ENCODE measurements around the gene FAM107A.

The FAM107A gene

GRCh38 chr3:58519668-58520402 lies 57.4 kb downstream of the FAM107A start:
- peaks cover 5% of the 10 kb centered on the region for H3K27me3 Mint-ChIP-seq (ENCODE audit: low read depth)
- no peak for TF ChIP-seq CTCF (IDR thresholded peaks at IDR 0.05; ENCODE audit: unreplicated experiment in 3 of 3)
- H3K4me1 Mint-ChIP-seq = peaks cover 20% of the 10 kb centered on the region
- no peak overlapping the region for H3K4me3 Mint-ChIP-seq
- peaks cover 19% of the 10 kb centered on the region for H3K36me3 Mint-ChIP-seq (ENCODE audit: low read depth)
- H3K27ac Mint-ChIP-seq = peak overlapping the region in 2 of 3 experiments; percentile 48 to 63
- H3K9me3 Mint-ChIP-seq = no peaks in the 10 kb centered on the region

DNA sequence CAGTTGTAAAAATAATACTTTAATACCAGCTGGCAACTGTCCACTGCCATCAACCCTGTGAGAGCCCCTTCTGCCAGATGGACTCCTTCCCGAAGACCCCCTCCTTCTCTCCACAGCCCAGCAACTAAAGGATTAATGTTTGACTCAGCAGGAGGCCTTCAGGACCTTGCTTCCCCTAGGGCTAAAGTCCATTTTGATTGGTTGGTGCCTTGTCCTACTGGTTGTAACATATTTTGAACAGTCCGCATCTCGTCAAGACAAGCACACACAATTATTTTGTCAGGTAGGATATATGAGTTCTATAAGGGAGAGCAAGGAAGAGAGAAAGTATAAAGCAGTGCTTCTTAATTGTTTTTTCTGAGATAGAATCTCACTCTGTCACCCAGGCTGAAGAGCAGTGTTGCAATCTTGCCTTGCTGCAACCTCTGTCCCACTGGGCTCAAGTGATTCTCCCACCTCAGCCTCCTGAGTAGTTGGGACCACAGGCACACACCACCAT lies 58.9 kb downstream of the FAM107A start:
- TF ChIP-seq CTCF (IDR thresholded peaks at IDR 0.05; ENCODE audit: unreplicated experiment in 3 of 3) = no peak
- peaks cover 20% of the 10 kb centered on the region for H3K4me1 Mint-ChIP-seq
- peaks cover 19% of the 10 kb centered on the region for H3K36me3 Mint-ChIP-seq (ENCODE audit: low read depth)
- peak overlapping the region; percentile 71 to 92 (median 85) for H3K27ac Mint-ChIP-seq
- H3K9me3 Mint-ChIP-seq = no peaks in the 10 kb centered on the region
- peak overlapping the region in 2 of 3 experiments; percentile 19 to 24 for H3K4me3 Mint-ChIP-seq
- H3K27me3 Mint-ChIP-seq (ENCODE audit: low read depth) = peaks cover 5% of the 10 kb centered on the region

- H3K27ac Mint-ChIP-seq = no peak overlapping the region
- TF ChIP-seq CTCF (IDR thresholded peaks at IDR 0.05; ENCODE audit: unreplicated experiment in 3 of 3) = no peak
- no peaks in the 10 kb centered on the region for H3K9me3 Mint-ChIP-seq
- H3K36me3 Mint-ChIP-seq (ENCODE audit: low read depth) = peaks cover 21% of the 10 kb centered on the region
- peaks cover 18% of the 10 kb centered on the region for H3K4me1 Mint-ChIP-seq
- no peak overlapping the region for H3K4me3 Mint-ChIP-seq
- H3K27me3 Mint-ChIP-seq (ENCODE audit: low read depth) = peaks cover 5% of the 10 kb centered on the region
Measured at GRCh38 chr3:58514405-58514804, 62.8 kb downstream of the FAM107A start.

All from nephron (organoid).